H1 (cell line): ENCODE data around the gene MRPL17. TPM values are rescaled to one million over a fixed set of nuclear protein-coding genes. Genes with fewer than 3 reads are reported as not detected.
"Not testable (repeated sequence)": the region's sequence is repeated elsewhere in the genome, so short reads cannot be mapped to it uniquely, and the experiment has no call there.

ENCODE experiments used
- CTCF ChIA-PET: fragments of 300-600 bp; sonication (Branson Sonifier 250); formaldehyde crosslinking; loops from one replicate; lab custom pipeline; 2021; ENCODE audit not compliant: partially characterized antibody; lab: Charles Lee
- POLR2A ChIA-PET: fragments of 300-600 bp; sonication (Branson Sonifier 250); formaldehyde crosslinking; loops from one replicate; lab custom pipeline; 2021; ENCODE audit warnings: inconsistent platforms; ENCODE audit not compliant: partially characterized antibody; lab: Charles Lee
- DNase-seq, 2 experiments: peaks; one replicate each; pipeline versions ENCODE4 v3.0.0 to v3.0.0-alpha.2; 2010 to 2022; ENCODE audit warnings: low spot score in 2 of 2, low read depth in 1 of 2, mixed read lengths in 1 of 2
- FAIRE-seq: peaks from 2 replicates; lab custom pipeline; 2011; peaks lifted over from hg19 to GRCh38; lab: Jason Lieb, UNC
- H2AFZ ChIP-seq: 2 replicates; pipeline ENCODE4 v1.8.1; 2012; ENCODE audit warnings: low read length, inconsistent platforms
- H2AK5ac ChIP-seq: 2 replicates; pipeline ENCODE4 v1.6.1; 2013; ENCODE audit warnings: low read depth, low read length
- H2BK120ac ChIP-seq: replicated peaks from 2 replicates; pipeline ENCODE3; 2013; ENCODE audit warnings: low read depth, low read length, inconsistent platforms
- H2BK12ac ChIP-seq: 2 replicates; pipeline ENCODE4 v1.6.1; 2013; ENCODE audit warnings: low read depth, low read length
- H2BK15ac ChIP-seq: 2 replicates; pipeline ENCODE4 v1.6.1; 2013; ENCODE audit warnings: low read length
- H2BK20ac ChIP-seq: 2 replicates; pipeline ENCODE4 v1.6.1; 2013; ENCODE audit warnings: low read length
- H2BK5ac ChIP-seq: 2 replicates; pipeline ENCODE4 v1.6.1; 2013; ENCODE audit warnings: low read depth, low read length
- H3K14ac ChIP-seq: 2 replicates; pipeline ENCODE4 v1.6.1; 2013; ENCODE audit warnings: inconsistent platforms; ENCODE audit not compliant: insufficient read length
- H3K18ac ChIP-seq: 2 replicates; pipeline ENCODE4 v1.6.1; 2013; ENCODE audit warnings: low read length; ENCODE audit errors: extremely low read depth
- H3K23ac ChIP-seq: 2 replicates; pipeline ENCODE4 v1.6.1; 2013; ENCODE audit warnings: inconsistent platforms; ENCODE audit not compliant: insufficient read length
- H3K23me2 ChIP-seq: 2 replicates; pipeline ENCODE4 v1.6.1; 2013; ENCODE audit warnings: low read depth, low read length
- H3K27ac ChIP-seq: 2 replicates; pipeline ENCODE4 v1.6.1; 2011; ENCODE audit warnings: low read depth, low read length, inconsistent platforms
- H3K27me3 ChIP-seq, 4 experiments: replicated peaks in 1 of 4; 1 replicate in 1 of 4; 2 replicates in 3 of 4; pipeline versions ENCODE4 v1.6.1 to v1.8.1; 2011 to 2013; ENCODE audit warnings: low read length in 3 of 4, mild to moderate bottlenecking in 3 of 4, inconsistent platforms in 2 of 4, mixed read lengths in 2 of 4, moderate library complexity in 1 of 4; ENCODE audit not compliant: control insufficient read depth in 3 of 4, insufficient read depth in 3 of 4; ENCODE audit errors: extremely low read depth in 1 of 4
- H3K36me3 ChIP-seq, 4 experiments: 2 replicates each; pipeline versions ENCODE4 v1.6.1 to v1.8.1; 2011 to 2013; ENCODE audit warnings: mild to moderate bottlenecking in 4 of 4, low read length in 3 of 4, moderate library complexity in 2 of 4, control low read depth in 1 of 4, inconsistent platforms in 1 of 4; ENCODE audit not compliant: insufficient read depth in 4 of 4, control insufficient read depth in 2 of 4
- H3K4ac ChIP-seq: replicated peaks from 2 replicates; pipeline ENCODE3; 2013; ENCODE audit warnings: low read length, low read depth, mixed read lengths, inconsistent platforms; ENCODE audit not compliant: insufficient read length
- H3K4me1 ChIP-seq, 4 experiments: replicated peaks in 1 of 4; 1 replicate in 1 of 4; 2 replicates in 3 of 4; pipeline versions ENCODE4 v1.6.1 to v1.8.1; 2011 to 2013; ENCODE audit warnings: low read length in 3 of 4, inconsistent platforms in 2 of 4, mixed read lengths in 1 of 4; ENCODE audit not compliant: insufficient read depth in 4 of 4, control insufficient read depth in 3 of 4
- H3K4me2 ChIP-seq, 2 experiments: 2 replicates each; pipeline versions ENCODE4 v1.6.1 to v1.8.1; 2011 to 2013; ENCODE audit warnings: low read depth in 2 of 2, low read length in 2 of 2, control low read depth in 1 of 2, inconsistent platforms in 1 of 2, mild to moderate bottlenecking in 1 of 2; ENCODE audit not compliant: insufficient read depth in 1 of 2
- H3K4me3 ChIP-seq, 4 experiments: fragments of 200-600, 300-600 bp in 1 of 4; sonication (generic), shearing (Covaris generic), sonication (Bioruptor Twin) in 1 of 4; 2 replicates each; pipeline versions ENCODE4 v1.5.1 to v1.8.1; 2011 to 2016; ENCODE audit warnings: low read length in 4 of 4, low read depth in 3 of 4, control low read depth in 2 of 4, inconsistent platforms in 2 of 4, mild to moderate bottlenecking in 2 of 4, mixed read lengths in 1 of 4, moderate library complexity in 1 of 4; ENCODE audit not compliant: insufficient read depth in 2 of 4; ENCODE audit errors: extremely low read depth in 1 of 4
- H3K56ac ChIP-seq: replicated peaks from 2 replicates; pipeline ENCODE3; 2013; ENCODE audit warnings: low read depth, mild to moderate bottlenecking, mixed read lengths, low read length, inconsistent platforms; ENCODE audit not compliant: insufficient read length
- H3K79me1 ChIP-seq: 2 replicates; pipeline ENCODE4 v1.6.1; 2013; ENCODE audit warnings: low read depth, low read length, control low read depth
- H3K79me2 ChIP-seq, 2 experiments: 2 replicates each; pipeline versions ENCODE4 v1.6.1 to v1.8.1; 2012 to 2013; ENCODE audit warnings: low read length in 2 of 2, mild to moderate bottlenecking in 2 of 2, inconsistent platforms in 1 of 2; ENCODE audit not compliant: insufficient read depth in 2 of 2, control insufficient read depth in 1 of 2
- H3K9ac ChIP-seq, 4 experiments: replicated peaks in 1 of 4; 1 replicate in 1 of 4; 2 replicates in 3 of 4; pipeline versions ENCODE4 v1.6.1 to v1.8.1; 2011 to 2013; ENCODE audit warnings: low read depth in 3 of 4, low read length in 3 of 4, control low read depth in 2 of 4, mild to moderate bottlenecking in 2 of 4, moderate library complexity in 2 of 4, inconsistent platforms in 1 of 4; ENCODE audit errors: extremely low read depth in 1 of 4
- H3K9me3 ChIP-seq, 2 experiments: 2 replicates each; pipeline versions ENCODE4 v1.6.1 to v1.8.1; 2012 to 2013; ENCODE audit warnings: mild to moderate bottlenecking in 2 of 2, moderate library complexity in 2 of 2, control low read depth in 1 of 2, inconsistent platforms in 1 of 2, low read depth in 1 of 2, low read length in 1 of 2, mixed read lengths in 1 of 2; ENCODE audit not compliant: insufficient read depth in 2 of 2
- H4K20me1 ChIP-seq, 2 experiments: replicated peaks in 1 of 2; 2 replicates each; pipeline versions ENCODE3 to v1.8.1; 2011 to 2013; ENCODE audit warnings: inconsistent platforms in 2 of 2, low read length in 2 of 2, mild to moderate bottlenecking in 1 of 2; ENCODE audit not compliant: insufficient read depth in 2 of 2, control insufficient read depth in 1 of 2
- H4K5ac ChIP-seq: 2 replicates; pipeline ENCODE4 v1.6.1; 2013; ENCODE audit warnings: low read length, low read depth, mixed read lengths, inconsistent platforms; ENCODE audit not compliant: insufficient read length
- H4K8ac ChIP-seq: 2 replicates; pipeline ENCODE4 v1.8.0; 2013; ENCODE audit warnings: mild to moderate bottlenecking, moderate library complexity, low read length, inconsistent platforms; ENCODE audit not compliant: insufficient read depth; ENCODE audit errors: extremely low read depth
- H4K91ac ChIP-seq: replicated peaks from 2 replicates; pipeline ENCODE3; 2013; ENCODE audit warnings: low read length, mixed read lengths, inconsistent platforms; ENCODE audit not compliant: insufficient read length
- CTCF ChIP-seq, 3 experiments: IDR thresholded peaks; 1 replicate in 2 of 3; 2 replicates in 1 of 3; pipeline versions ENCODE4 v1.5.1 to v1.6.1; 2011; ENCODE audit warnings: low read length in 3 of 3, mild to moderate bottlenecking in 3 of 3, inconsistent platforms in 2 of 3, low read depth in 1 of 3, moderate library complexity in 1 of 3; ENCODE audit not compliant: insufficient read depth in 1 of 3; ENCODE audit errors: control extremely low read depth in 1 of 3
- RAD21 ChIP-seq, 2 experiments: IDR thresholded peaks in 1 of 2; conservative IDR thresholded peaks in 1 of 2; 2 replicates each; pipeline ENCODE4 v1.6.1; 2011; ENCODE audit warnings: low read depth in 2 of 2, low read length in 2 of 2, improper control_type of control experiment in 1 of 2, inconsistent platforms in 1 of 2, mild to moderate bottlenecking in 1 of 2, moderate library complexity in 1 of 2
- whole genome bisulfite sequencing, 2 experiments: shearing (Covaris generic) in 1 of 2; methylation state at CpG; one replicate each; pipeline versions ENCODE4 v1.1.6 to v1.1.7; 2013 to 2015; ENCODE audit warnings: low lambda C conversion rate in 2 of 2, mixed read lengths in 2 of 2, inconsistent platforms in 1 of 2, low coverage in 1 of 2, missing lambda C conversion rate in 1 of 2; ENCODE audit not compliant: insufficient replicate concordance in 2 of 2, insufficient coverage in 1 of 2, insufficient read length in 1 of 2; ENCODE audit errors: extremely low coverage in 1 of 2, missing lambda C conversion rate in 1 of 2; 5-methylcytosine and 5-hydroxymethylcytosine counted together
- polyA plus RNA-seq, 7 experiments: library from polyadenylated mRNA; depleted of rRNA in 3 of 7; stranded (reverse) in 5 of 7; unstranded in 2 of 7; fragments of >200 nt in 5 of 7; fragments of 200-250 nt in 2 of 7; gene quantifications; 1 replicate in 5 of 7; 2 replicates in 1 of 7; 4 replicates in 1 of 7; pipeline versions ENCODE4 v1.2.1 to v1.2.3, GENCODE V29; 2011 to 2013; ENCODE audit warnings: missing spikeins in 2 of 7, mixed read lengths in 2 of 7
- total RNA-seq: library from RNA; stranded (reverse); fragmentation: NEBNext Ultra II Directional; extraction: Animal tissue kit (Norgen Biotek cat#: 25700); gene quantifications from 2 replicates; pipeline ENCODE4 v1.2.1, GENCODE V29; 2021

Gene MRPL17
- total and polyA plus RNA-seq, 2 of the 8 experiments (the other 6 are each of a cell fraction or from before 2014, with no cell fraction given), result 55.7 to 70.5 TPM

DNA sequence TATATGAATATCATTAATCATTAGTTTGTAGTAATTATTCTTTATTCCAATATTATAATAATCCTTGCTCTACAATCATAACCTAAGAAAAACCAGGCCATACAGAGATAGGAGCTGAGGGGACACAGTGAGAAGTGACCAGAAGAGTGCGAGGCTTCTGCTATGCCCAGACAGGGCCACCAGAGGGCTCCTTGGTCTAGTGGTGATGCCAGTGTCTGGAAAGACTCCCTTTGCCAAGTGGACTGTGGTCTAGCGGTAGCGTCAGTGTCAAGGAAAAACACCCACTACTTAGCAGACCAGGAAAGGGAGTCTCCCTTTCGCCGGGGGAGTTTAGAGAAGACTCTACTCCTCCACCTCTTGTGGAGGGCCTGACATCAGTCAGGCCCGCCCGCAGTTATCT is 28.4 kb upstream of the MRPL17 start:
- 93% methylated on average over 7 of the region's 7 CpGs; no CpG with 5 or more reads in 1 of the 2 experiments for WGBS, 2 experiments
- H2AFZ ChIP-seq, H3K9ac ChIP-seq, H3K36me3 ChIP-seq, H3K4me2 ChIP-seq, H2BK15ac ChIP-seq, H2BK12ac ChIP-seq, H3K4ac ChIP-seq, H3K4me3 ChIP-seq, H3K23ac ChIP-seq, H4K91ac ChIP-seq, FAIRE-seq, H3K4me1 ChIP-seq, H3K23me2 ChIP-seq, H4K8ac ChIP-seq, H3K56ac ChIP-seq, H2AK5ac ChIP-seq, POLR2A ChIA-PET, H2BK20ac ChIP-seq, H3K18ac ChIP-seq, H4K20me1 ChIP-seq, H2BK5ac ChIP-seq, H3K27me3 ChIP-seq, H3K14ac ChIP-seq, H2BK120ac ChIP-seq, H3K27ac ChIP-seq, H3K79me2 ChIP-seq, H3K79me1 ChIP-seq, H4K5ac ChIP-seq: not testable (repeated sequence)
- CTCF ChIA-PET, result interaction anchor here (0.9 to 1.6 kb wide), 5 partner anchors 8 to 58 kb away, joined by 3 read pairs; no protein-coding TSS in a partner anchor
- TF ChIP-seq CTCF (IDR thresholded peaks at IDR 0.05; ENCODE audit: control extremely low read depth in 1 of 3, insufficient read depth in 1 of 3, low read depth in 1 of 3, low read length in 3 of 3), result peak; percentile 49 to 59 (median 57); a peak in 3 of 4 replicates
- peak; percentile 51 to 53 for TF ChIP-seq RAD21 (IDR thresholded peaks at IDR 0.05 in 1 of 2, conservative IDR thresholded peaks at IDR 0.05 in 1 of 2; ENCODE audit: low read depth in 2 of 2, low read length in 2 of 2)
- DNase-seq, result peak; percentile 17 to 76
- peaks cover 5 to 11% of the 10 kb centered on the region in 2 experiments; a peak in 3 of 4 replicates for H3K9me3 ChIP-seq
